Left ventricle myocardium superior (tissue), 1 donor: ENCODE results near the gene SAXO1. TPM values are rescaled to one million over a fixed set of nuclear protein-coding genes. Genes with fewer than 3 reads are reported as not detected.
"Not testable (repeated sequence)": the region's sequence is repeated elsewhere in the genome, so short reads cannot be mapped to it uniquely, and the experiment has no call there.

Experiments
- ATAC-seq: fragments of 200-7000 bp; cut with Tn5 transposase; one replicate; pipeline ENCODE4 v1.9.1; 2020; ENCODE audit warnings: mild to moderate bottlenecking, moderate library complexity
- DNase-seq: peaks from one replicate; pipeline ENCODE4 v3.0.0-alpha.2; 2020
- intact Hi-C: fragments of 100-400 bp; cut with micrococcal nuclease; formaldehyde crosslinking; loops from one replicate; pipeline ENCODE4 v1.11.0; 2022
- long read RNA-seq: library from polyadenylated mRNA; unstranded; transcript quantifications from one replicate; pipeline ENCODE4 v2.0.0, GENCODE V29; 2021
- total RNA-seq: library from RNA; stranded (reverse); fragmentation: NEBNext Ultra II Directional; extraction: Animal tissue kit (Norgen Biotek cat#: 25700); gene quantifications from one replicate; pipeline ENCODE4 v1.2.1, GENCODE V29; 2021
- donor health status: DM: no; HTN: yes; CAD: no; lungs with severe emphysema.

The SAXO1 gene, protein sequence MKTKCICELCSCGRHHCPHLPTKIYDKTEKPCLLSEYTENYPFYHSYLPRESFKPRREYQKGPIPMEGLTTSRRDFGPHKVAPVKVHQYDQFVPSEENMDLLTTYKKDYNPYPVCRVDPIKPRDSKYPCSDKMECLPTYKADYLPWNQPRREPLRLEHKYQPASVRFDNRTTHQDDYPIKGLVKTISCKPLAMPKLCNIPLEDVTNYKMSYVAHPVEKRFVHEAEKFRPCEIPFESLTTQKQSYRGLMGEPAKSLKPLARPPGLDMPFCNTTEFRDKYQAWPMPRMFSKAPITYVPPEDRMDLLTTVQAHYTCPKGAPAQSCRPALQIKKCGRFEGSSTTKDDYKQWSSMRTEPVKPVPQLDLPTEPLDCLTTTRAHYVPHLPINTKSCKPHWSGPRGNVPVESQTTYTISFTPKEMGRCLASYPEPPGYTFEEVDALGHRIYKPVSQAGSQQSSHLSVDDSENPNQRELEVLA
- total RNA-seq: not detected
- long read RNA-seq: 0 reads

DNA sequence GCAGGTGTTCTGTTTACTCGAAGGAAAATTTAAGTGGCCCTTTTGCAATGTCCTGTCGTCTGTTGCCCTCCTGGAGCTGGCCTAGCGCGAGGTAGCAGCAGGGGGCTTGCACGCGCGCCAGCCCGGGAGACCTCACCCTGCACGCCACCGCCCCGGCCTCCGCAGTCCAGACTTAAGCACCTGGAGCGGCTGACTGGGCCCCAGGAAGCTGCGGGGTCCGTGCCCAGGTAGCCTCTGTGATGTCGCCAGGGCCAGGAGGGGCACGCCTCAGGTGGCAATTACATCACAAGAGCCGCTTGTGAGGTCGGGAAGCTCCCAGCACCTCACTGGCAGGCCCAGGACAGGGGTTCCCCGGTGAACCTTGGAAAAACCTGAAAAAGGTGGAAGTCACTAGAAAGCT is at the start of gene SAXO1:
SAXO1 (minus strand) TSS at position 195 of the 400 bp plus-strand sequence. CDS start 301 bp downstream, outside the sequence.
- ATAC-seq (no peak), DNase-seq (no peak)
- intact Hi-C loops: no loop called here

DNA sequence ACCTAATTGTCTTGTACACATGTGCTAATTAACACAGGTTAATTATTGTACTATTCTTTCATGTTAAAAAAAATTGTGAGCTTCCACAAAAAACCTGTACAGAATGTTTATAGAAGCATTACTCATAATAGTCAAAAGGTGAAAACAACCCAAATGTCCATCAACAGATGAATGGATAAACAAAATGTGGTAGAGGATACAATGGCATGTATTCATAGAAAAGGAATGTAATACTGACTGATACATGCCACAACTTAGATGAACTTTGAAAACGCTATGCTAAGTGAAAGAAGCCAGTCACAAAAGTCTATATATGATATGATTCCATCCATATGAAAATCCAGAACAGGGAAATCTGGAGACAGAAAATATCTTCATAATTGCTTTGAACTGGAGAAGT is 41.8 kb upstream of the SAXO1 start:
- ATAC-seq (no peak), DNase-seq (no peak)
- intact Hi-C loops: no loop called here

DNA sequence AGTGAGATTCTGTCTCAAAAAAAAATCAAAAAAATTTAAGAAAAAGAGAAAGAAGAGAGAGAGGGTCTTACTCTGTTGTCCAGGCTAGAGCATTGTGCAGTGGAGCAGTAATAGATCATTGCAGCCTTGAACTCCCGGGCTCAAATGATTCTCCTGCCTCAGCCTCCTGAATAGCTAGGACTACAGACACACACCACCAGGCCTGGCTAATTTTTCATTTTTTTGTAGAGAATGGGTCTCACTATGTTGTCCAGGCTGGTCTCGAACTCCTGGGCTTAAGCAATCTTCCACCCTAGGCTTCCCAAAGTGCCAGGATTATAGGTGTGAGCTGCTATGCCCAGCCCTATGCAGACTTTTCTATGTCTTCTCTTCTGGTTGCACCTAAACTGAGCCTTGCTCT is 41.2 kb upstream of the SAXO1 start:
- ATAC-seq (no peak), DNase-seq (no peak)
- intact Hi-C loops: no loop called here

DNA sequence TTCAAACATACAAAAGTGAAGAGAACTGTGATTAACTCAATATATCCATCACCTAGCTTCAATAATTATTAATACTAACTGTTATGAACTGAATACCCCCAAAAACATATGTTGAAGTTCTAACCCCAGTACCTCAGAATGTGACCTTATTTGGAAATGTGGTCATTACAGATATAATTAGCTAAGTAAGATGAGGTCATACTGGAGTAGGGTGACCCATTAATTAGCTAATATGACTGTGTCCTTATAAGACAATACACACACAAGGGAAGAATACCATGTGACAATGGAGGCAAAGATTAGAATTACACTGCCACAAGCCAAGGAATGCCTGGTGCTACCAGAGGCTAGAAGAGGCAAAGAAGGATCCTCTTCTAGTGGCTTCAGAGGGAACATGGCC is 24.0 kb upstream of the SAXO1 start:
- no peak for DNase-seq
- intact Hi-C loops: no loop called here
- ATAC-seq: no peak

DNA sequence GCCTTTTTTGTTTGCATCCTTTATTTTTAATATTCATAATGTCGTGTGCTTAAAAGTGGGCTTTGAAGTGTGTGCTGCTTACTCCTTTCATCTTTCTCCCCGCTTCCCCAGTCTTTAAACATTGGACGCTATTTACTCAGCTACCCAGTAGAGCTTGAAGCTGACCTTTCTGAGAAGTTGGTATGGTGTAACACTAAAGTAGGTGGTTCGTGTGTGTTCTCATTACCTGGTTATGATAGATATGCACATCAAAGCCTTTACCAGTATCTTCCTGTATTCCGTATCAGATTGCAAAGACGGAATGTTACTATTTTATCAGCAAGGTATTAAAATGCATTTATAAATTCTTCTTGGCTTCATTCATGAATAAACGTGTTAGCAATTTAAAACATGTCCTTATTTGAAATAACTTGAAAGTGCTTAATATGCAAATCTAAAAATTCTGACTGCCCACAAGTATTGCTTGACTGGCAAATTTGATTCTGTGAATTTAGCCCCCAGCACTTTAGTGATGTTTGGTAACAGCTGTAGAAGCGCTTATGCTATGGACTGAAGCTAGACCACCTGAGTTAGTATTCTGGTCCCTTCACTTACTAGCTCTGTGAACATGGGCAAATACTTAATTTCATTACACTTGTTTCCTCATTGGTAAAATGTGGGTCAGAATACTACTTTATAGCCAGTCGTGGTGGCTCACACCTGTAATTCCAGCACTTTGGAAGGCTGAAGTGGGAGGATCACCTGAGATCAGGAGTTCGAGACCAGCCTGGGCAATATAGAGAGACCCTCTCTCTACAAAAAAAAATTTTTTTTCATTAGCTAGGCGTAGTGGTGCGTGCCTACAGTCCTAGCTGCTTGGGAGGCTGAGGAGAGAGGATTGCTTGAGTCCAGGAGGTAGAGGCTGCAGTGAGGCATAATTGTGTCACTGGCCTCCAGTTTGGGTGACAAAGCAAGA is 17.9 kb upstream of the SAXO1 start:
- ATAC-seq (no peak), DNase-seq (no peak)
- intact Hi-C loops: loop anchor here (2.0 kb wide), 1 partner anchor 38 kb away; no protein-coding TSS in a partner anchor

DNA sequence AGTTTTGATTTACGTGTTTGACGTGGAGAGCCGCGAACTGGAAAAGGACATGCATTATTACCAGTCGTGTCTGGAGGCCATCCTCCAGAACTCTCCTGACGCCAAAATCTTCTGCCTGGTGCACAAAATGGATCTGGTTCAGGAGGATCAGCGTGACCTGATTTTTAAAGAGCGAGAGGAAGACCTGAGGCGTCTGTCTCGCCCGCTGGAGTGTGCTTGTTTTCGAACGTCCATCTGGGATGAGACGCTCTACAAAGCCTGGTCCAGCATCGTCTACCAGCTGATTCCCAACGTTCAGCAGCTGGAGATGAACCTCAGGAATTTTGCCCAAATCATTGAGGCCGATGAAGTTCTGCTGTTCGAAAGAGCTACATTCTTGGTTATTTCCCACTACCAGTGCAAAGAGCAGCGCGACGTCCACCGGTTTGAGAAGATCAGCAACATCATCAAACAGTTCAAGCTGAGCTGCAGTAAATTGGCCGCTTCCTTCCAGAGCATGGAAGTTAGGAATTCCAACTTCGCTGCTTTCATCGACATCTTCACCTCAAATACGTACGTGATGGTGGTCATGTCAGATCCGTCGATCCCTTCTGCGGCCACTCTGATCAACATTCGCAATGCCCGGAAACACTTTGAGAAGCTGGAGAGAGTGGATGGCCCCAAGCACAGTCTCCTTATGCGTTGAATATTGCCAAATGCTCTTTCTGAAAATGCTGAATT is 17.1 kb upstream of the SAXO1 start:
- intact Hi-C loops: loop anchor here (2.0 kb wide), 1 partner anchor 39 kb away; no protein-coding TSS in a partner anchor
- DNase-seq (no peak), ATAC-seq (peak; percentile 6)

DNA sequence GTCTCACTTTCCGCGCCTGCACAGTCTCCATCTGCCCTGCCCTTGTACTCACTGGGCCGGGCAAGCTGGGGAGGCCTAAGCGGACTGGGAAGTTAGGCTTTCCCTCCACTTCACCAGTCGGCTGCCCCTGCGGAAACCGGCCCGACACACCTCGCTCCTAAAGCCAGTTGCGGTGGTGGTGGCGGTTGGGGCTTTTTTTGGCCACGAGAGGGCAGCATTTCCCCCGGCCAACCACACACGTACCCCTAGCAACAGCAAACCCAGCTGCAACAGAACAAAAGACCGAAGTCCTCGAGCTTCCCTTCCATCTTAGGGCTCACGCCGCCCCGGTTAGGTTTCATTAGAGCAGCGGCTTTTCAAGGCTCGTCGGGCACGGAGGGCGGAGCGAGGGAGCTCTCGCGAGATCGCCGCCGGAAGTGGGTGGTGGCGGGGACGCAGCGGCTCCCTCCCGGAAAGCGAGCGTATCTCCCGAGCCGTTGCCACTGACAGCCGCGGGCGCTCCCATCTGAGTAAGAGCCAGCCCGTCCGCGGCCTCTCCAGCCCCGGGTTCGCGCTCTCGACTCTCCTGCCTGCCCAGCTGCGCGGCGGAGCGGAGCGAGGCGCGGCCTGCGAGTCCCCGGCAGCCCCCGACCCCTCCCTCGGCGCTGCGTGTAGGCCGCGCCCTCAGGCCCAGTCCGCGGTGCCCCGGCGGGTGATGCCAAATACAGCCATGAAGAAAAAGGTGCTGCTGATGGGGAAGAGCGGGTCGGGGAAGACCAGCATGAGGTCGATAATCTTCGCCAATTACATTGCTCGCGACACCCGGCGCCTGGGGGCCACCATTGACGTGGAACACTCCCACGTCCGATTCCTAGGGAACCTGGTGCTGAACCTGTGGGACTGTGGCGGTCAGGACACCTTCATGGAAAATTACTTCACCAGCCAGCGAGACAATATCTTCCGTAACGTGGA is 16.2 kb upstream of the SAXO1 start, which contains the start of gene RRAGA:
RRAGA (plus strand) TSS at position 462 of the 951 bp plus-strand sequence; CDS start at position 695, 233 bp downstream.
- ATAC-seq (peak; percentile 97), DNase-seq (peak; percentile 96)
- intact Hi-C loops: no loop called here

DNA sequence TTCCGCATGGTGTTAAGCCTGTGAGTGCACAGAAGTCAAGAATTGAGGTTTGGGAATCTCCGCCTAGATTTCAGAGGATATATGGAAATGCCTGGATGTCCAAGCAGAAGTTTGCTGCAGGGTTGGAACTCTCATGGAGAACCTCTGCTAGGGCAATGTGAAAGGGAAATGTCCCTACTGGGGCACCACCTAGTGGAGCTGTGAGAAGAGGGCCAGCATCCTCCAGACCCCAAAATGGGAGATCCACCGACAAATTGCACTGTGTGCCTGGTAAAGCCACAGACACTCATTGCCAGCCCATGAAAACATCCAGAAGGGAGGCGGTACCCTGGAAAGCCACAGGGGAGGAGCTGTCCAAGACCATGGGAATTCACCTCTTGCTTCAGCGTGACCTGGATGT is 3.6 kb upstream of the SAXO1 start:
- intact Hi-C loops: no loop called here
- no peak for ATAC-seq
- DNase-seq: no peak

DNA sequence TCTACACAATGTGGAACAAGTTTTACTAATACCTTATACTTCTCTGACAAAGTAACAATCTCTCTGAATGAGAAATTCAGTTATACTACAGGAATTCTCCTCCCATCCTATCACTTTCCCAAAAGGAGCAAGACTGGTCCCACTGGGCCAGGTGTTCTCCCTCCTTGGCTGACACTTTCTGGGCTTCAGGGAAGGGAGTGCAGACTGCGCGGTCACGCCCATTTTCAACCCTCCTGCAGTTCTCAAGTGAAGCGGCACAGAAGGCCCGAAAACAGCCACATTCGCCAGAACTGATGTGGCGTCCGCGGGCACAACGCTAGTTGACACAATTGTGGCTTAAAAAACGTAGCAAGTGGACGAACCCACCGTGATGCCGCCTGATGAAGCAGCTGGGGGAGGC is 603 bp downstream of the SAXO1 start:
- intact Hi-C loops: no loop called here
- DNase-seq (no peak), ATAC-seq (no peak)

DNA sequence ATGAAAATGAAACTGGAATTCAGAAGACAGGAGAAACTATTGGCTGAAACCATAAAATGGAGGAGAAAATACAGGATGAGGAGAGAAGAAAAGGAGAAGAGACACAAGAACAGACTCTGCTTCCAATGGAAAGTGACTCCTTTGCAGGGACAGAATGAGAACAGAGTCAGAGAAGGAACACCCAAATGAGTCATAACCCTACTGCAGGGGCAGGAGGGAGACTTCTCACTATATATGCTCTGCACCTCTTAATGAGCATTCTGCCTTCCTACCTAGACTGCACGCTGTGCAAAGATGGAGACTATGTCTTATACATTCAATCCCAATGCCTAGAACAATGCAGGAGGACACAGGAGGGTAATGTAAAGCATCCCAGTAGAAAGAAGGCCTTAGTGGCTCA is 2.1 kb downstream of the SAXO1 start:
- DNase-seq (no peak), ATAC-seq (no peak)
- intact Hi-C loops: no loop called here

DNA sequence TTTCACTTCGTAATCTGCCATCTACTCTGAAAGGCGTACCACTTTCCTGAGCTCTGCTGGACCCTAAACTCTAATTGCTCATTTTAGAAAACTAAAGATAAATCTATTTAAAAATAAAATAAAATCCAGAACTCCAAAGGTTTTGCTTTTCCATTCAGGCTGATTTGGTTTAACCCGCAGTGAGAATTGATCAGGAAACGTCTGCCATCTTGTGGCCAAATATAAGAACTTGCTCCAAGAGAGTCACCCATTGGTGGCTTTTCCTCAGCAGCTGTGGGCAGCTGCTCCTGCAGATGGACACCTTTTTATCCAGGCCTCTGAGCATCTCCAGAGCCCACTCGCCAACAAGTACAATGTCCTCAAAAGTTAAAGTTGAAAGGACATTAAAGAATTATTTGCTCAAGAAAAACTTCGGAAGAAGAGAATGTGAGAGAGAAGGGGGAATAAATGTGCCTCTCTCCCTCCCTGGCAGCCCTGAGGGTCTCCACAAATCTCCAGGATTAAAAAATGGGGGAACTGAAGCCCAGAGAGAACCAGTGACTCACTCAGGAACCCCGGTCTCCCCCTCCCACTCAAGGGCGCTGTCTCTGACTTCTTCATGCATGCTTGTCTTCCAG is 4.1 kb downstream of the SAXO1 start:
- peak; percentile 46 for DNase-seq
- intact Hi-C loops: loop anchor here (5.0 to 10.0 kb wide), 2 partner anchors 584 to 772 kb away; no protein-coding TSS in a partner anchor
- ATAC-seq: peak; percentile 68

DNA sequence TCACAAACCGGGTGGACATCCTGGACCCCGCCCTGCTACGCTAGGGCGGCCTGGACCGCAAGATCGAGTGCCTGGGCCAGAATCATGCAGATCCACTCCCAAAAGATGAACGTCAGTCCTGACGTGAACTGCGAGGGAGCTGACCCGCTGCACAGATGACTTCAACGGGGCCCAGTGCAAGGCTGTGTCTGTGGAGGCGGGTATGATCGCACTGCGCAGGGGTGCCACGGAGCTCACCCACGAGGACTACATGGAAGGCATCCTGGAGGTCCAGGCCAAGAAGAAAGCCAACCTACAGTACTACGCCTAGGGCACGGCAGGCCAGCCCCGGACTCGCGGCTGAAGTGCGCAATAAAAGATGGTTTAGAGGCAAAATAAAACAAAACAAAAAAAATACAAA is 5.2 kb downstream of the SAXO1 start:
- intact Hi-C loops: loop anchor here (5.0 to 10.0 kb wide), 2 partner anchors 583 to 771 kb away; no protein-coding TSS in a partner anchor
- DNase-seq (no peak), ATAC-seq (no peak)

DNA sequence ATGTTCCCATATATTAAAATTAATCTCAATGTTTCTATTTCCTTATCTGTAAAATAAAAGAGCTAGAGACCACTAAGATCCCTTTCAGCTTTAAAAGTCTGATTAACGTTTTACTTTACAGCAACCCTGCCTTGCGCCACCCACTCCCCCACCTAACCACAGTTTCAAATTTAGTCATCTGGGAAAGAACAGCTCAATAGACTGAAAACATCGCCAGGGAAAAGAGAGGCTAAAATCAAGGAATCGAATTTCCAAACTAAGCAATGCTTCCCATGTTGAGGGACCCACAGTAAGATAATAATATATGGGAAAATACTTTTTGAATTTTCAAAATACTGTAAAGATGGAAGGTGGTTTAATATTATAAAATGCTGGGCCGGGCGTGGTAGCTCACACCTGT is 6.6 kb downstream of the SAXO1 start:
- DNase-seq (no peak), ATAC-seq (no peak)
- intact Hi-C loops: loop anchor here (5.0 to 10.0 kb wide), 2 partner anchors 582 to 769 kb away; no protein-coding TSS in a partner anchor

DNA sequence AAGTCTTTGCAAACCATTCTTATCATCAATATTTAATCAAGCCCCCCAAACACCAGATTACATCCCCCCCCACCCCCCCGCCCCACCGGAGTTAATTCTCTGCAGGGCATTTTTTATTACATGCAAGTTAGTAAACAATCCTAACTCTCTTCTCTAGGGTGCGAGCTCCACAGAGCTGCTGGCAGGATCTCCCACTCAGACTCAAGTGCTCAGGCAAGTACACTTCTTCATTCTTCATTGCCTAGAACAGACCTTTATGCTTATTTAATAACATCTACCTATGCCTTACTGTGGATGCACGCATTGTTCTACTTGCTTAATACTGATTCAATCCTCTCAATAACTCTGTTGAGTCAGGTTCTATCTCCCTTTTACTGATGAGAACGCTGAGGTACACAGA is 9.9 kb downstream of the SAXO1 start:
- intact Hi-C loops: loop anchor here (10.0 kb wide), 1 partner anchor 578 kb away; no protein-coding TSS in a partner anchor
- DNase-seq (no peak), ATAC-seq (no peak)

DNA sequence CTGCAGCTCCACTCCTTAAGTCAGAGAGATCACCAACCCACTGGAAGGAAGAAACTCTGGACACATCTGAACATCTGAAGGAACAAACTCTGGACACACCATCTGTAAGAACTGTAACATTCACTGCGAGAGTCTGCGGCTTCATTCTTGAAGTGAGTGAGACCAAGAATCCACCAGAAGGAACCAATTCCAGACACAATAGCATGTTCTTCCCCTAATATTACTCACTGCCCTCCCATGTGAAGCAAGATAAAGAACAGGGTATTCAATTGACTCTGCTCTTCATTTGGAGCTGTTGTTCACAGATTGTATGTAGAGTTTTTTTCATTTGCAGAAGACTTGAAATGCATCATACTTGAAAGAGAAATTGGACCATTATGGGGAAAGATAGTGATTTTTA is 10.8 kb downstream of the SAXO1 start:
- DNase-seq (no peak), ATAC-seq (no peak)
- intact Hi-C loops: loop anchor here (10.0 kb wide), 1 partner anchor 577 kb away; no protein-coding TSS in a partner anchor

DNA sequence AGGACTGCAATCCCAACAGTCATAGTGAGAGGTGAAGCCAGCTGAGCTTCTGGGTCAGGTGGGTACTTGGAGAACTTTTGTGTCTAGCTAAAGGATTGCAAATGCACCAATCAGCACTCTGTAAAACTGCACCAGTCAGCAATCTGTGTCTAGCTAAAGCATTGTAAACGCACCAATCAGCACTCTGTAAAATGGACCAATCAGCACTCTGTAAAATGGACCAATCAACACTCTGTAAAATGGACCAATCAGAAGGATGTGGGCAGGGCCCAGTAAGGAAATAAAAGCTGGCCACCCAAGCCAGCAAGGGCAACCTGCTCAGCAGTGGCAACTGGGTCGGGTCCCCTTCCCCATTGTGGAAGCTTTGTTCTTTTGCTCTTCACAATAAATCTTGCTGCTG is 11.4 kb downstream of the SAXO1 start:
- ATAC-seq: not testable (repeated sequence)
- intact Hi-C loops: loop anchor here (10.0 kb wide), 1 partner anchor 577 kb away; no protein-coding TSS in a partner anchor

DNA sequence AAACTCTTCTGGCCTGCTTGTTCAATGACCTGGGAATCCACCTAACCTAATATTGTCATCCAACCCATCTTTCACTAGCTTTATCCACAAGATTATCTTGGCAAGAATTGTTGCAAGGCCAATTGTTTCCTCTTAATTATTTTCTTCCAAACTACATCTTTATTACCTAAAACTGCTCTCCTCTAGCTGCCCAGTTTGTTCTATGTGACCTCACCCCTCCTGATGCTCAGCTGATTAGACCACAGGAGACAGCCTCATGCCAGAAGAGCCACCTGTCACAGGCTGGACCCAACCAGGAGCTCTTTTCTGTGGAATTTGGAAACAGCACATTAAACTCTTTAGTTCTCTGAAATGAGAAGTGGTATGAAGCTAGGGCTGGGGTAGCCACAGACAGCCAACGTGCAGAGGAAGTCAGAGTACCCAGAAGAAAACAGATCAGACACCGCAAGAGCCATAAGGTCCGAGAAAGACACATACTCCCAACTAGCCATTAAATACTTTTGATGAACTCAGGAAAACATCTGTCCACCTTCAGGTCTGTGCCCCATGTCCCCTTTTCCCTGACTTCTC is 12.0 kb downstream of the SAXO1 start:
- no peak for ATAC-seq
- intact Hi-C loops: loop anchor here (10.0 kb wide), 1 partner anchor 576 kb away; no protein-coding TSS in a partner anchor
- no peak for DNase-seq

More for the DNA sequence above, 11.4 kb downstream of the SAXO1 start:
- DNase-seq: not testable (repeated sequence)
